HFF-Myc (cell line): ENCODE measurements around the gene MCAT.
A peak's percentile ranks its signal among the peaks of the same experiment; 100 is the strongest.

Source experiments
- DNase-seq: peaks from one replicate; pipeline ENCODE4 v3.0.0-alpha.2; 2011; ENCODE audit warnings: low read depth; ENCODE audit errors: extremely low read depth
- H3K4me3 ChIP-seq: replicated peaks from 2 replicates; pipeline ENCODE4 v1.5.1; 2011; ENCODE audit warnings: low read depth, mild to moderate bottlenecking, control low read depth, low read length
- CTCF ChIP-seq: IDR thresholded peaks from 2 replicates; pipeline ENCODE4 v1.5.1; 2012; ENCODE audit warnings: mild to moderate bottlenecking, low read depth, low read length, control low read depth; ENCODE audit errors: missing control alignments

Gene MCAT

GRCh38 chr22:43185860-43186261, 42.7 kb upstream of the MCAT start:
- no peak for TF ChIP-seq CTCF
- no peak for DNase-seq
- H3K4me3 ChIP-seq, result peak overlapping the region; percentile 97

- no peak for TF ChIP-seq CTCF
- H3K4me3 ChIP-seq, result no peak overlapping the region
- DNase-seq, result no peak
Observed at GRCh38 chr22:43183496-43184277, 40.5 kb upstream of the MCAT start.

- no peak for TF ChIP-seq CTCF
- DNase-seq, result no peak
- H3K4me3 ChIP-seq, result no peak overlapping the region
Observed at GRCh38 chr22:43182726-43183125, 39.5 kb upstream of the MCAT start.

- TF ChIP-seq CTCF, result no peak
- DNase-seq, result no peak
- no peak overlapping the region for H3K4me3 ChIP-seq
Observed at GRCh38 chr22:43182118-43182517, 38.9 kb upstream of the MCAT start.

GRCh38 chr22:43181321-43182076, 38.3 kb upstream of the MCAT start:
- DNase-seq, result no peak
- no peak for TF ChIP-seq CTCF
- no peak overlapping the region for H3K4me3 ChIP-seq

GRCh38 chr22:43180670-43181069, 37.5 kb upstream of the MCAT start:
- H3K4me3 ChIP-seq, result no peak overlapping the region
- DNase-seq, result no peak

More at GRCh38 chr22:43180670-43181069, 37.5 kb upstream of the MCAT start:
- TF ChIP-seq CTCF, result no peak
